HEK293T (cell line): Measurements from ENCODE around the gene CDCP2.

Source experiments
- ARNT ChIP-seq: fragments of 450-650 bp; IDR thresholded peaks from 2 replicates; pipeline ENCODE4 v1.6.1; 2017; ENCODE audit warnings: mild to moderate bottlenecking
- FOXK2 ChIP-seq: fragments of 450-650 bp; IDR thresholded peaks from 2 replicates; pipeline ENCODE4 v1.6.1; 2016; ENCODE audit warnings: mild to moderate bottlenecking
- SP1 ChIP-seq: fragments of 450-650 bp; IDR thresholded peaks from 2 replicates; pipeline ENCODE4 v1.6.1; 2017
- SUZ12 ChIP-seq: fragments of 450-650 bp; IDR thresholded peaks from 2 replicates; pipeline ENCODE4 v1.6.1; 2016; ENCODE audit warnings: mild to moderate bottlenecking
- ZNF384 ChIP-seq: fragments of 450-650 bp; IDR thresholded peaks from 2 replicates; pipeline ENCODE4 v1.6.1; 2016

DNA sequence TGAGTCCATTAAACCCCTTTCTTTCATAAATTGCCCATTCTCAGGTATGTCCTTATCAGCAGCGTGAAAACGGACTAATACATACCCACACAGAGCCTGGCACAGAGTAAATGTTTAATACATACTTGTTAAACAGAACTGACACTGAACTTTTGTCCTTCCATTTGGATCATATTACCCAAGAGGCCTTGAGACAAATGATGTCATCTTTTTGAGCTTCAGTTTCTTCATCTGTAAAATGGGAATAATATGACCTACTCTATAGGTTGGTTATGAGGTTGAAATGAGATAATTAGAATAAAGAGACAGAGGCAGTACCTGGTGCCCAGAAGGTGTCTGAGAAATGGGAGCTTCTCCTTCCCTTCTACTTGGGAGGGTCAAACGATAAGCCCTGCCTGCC lies 33.3 kb upstream of the CDCP2 start:
- no peak for TF ChIP-seq FOXK2
- TF ChIP-seq ARNT, result no peak
- TF ChIP-seq SUZ12, result no peak
- no peak for TF ChIP-seq ZNF384
- TF ChIP-seq SP1, result no peak
